CD4-positive, alpha-beta T cell treated with Interleukin-2 at 100 ng/mL for 4 hours (primary cell): ENCODE results near the gene DNAJA4.
"Not testable (repeated sequence)": the region's sequence is repeated elsewhere in the genome, so short reads cannot be mapped to it uniquely, and the experiment has no call there.

Experiments
- DNase-seq: peaks from one replicate; pipeline ENCODE4 v3.0.0-alpha.2; 2020; ENCODE audit warnings: low spot score

Gene DNAJA4

GRCh38 chr15:78244101-78244500 is 20.3 kb upstream of the DNAJA4 start:
- DNase-seq: no peak

- DNase-seq: no peak
Observed at GRCh38 chr15:78244893-78245292, 19.5 kb upstream of the DNAJA4 start.

- DNase-seq: not testable (repeated sequence)
Observed at GRCh38 chr15:78245392-78245791, 19.0 kb upstream of the DNAJA4 start.

- not testable (repeated sequence) for DNase-seq
Observed at GRCh38 chr15:78245976-78246620, 18.3 kb upstream of the DNAJA4 start.

DNA sequence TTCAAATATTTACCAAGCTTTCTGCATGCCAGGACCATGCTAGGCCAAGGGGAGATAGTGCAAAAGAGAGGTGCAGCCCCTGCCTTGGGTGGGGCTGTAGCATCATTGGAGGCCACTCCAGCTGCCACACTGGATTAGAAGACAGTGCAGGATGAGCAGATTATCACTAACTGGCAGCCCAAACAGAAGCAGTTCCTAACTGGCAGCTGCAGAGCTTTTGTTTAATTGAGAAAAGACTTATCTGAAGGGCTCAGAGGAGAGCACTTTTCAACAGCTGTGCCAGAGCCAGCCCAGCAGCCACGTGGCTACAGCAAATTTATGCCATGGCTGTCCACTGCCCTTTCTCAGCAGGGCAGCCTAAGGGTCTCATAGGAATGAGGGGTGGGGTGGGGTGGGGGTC is 16.5 kb upstream of the DNAJA4 start:
- DNase-seq: no peak

GRCh38 chr15:78249131-78249530 is 15.2 kb upstream of the DNAJA4 start:
- no peak for DNase-seq

- DNase-seq: no peak
Observed at GRCh38 chr15:78251136-78251535, 13.2 kb upstream of the DNAJA4 start.

DNA sequence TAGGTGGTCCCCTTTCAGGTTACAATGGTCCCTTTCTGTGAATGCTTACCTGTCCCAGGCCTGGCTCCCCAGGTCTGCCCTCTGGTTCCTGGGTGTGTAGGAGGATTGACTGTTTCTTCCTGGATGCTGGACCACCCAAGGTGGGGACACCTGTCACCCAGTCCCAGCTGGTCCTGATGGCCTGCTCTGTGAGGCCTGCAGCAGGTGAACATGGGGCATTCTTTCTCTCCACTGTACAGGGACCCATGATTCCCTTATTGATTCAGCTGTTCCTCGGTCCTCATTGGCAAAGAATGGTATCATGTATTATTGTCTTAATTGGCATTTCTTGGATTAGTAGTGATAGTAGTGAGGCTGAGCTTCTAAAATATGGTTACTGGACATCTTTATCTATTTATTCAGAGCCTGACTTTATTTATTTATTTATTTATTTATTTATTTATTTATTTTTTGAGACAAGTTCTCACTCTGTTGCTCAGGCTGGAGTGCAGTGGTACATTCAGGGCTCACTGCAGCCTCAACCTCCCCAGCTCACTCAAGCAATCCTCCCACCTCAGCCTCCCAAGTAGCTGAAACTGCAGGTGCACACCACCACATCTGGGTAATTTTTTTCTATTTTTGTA is 8.8 kb upstream of the DNAJA4 start:
- DNase-seq: no peak

DNA sequence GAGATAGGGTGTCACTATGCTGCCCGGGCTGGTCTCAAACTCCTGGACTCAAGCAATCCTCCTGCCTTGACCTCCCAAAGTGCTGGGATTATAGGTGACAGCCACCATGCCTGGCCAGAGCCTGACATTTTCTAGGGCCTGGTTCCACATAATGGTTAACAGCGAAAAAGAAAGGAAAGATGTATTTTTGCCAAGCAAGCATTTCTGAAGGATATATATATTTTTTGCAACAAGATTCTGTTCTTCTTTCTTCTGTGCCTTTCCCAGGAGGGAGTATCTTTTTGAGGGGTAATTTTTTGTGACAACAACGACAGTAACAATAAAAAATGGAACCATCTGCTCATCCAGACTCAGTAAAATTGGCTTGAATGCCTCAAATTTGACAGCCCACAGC is 8.3 kb upstream of the DNAJA4 start:
- no peak for DNase-seq

DNA sequence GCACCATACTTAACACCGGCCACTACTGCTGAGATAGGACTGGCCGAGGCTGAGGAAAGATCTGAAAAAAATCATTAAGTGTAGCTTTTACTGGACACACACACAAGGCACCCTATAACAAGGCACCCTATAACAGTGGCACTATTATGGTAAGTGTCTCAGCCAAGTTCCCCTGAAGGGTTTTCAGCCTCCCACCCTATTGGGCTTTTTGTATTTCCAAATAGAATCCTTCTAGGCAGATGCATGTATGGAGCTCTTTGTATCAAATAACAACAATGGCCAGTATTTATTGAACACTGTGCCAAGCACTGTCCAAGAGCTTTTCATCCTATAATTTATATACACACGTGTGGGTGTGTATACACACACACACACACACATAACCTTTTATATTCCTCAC is 6.7 kb upstream of the DNAJA4 start:
- DNase-seq: no peak

DNA sequence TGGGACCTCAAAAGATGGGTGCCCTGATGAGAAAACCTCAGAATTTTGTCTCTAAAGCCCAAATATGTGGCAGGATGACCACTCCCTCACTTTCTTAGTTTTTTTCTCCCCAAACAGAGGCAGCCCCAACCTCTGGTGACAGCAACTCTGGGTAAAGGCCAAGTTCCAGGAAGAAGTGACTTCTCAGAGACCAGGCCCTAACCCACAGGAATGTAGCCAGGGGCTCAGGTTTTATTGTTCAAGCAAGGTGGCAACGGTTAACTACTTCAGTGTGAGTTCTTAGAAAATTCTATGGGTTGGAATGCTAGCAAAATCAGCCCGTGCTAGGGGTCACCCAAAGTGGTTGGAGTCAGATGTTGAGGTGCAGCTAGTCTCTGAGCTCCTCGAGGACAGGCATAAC is 5.1 kb upstream of the DNAJA4 start:
- DNase-seq: no peak

- no peak for DNase-seq
Observed at GRCh38 chr15:78260489-78260888, 3.9 kb upstream of the DNAJA4 start.

DNA sequence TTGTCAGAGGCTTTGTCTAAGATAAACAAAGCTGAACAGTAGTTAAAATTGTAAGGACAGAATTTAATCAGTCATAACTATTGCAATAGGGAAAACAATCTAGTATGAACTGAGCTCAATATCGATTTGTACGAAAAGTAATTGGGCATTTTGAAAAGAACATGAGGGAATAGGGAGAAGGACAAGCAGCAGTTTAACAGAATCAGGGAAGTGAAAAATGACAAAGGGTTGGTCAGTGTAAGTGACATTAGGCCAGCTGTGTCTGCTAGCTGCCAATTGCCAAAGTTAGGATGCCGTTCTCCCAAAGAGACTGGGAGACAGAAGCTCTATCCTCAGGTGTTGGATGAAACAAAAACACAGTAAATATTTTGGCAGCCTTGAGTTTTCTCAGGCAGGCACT is 3.3 kb upstream of the DNAJA4 start:
- DNase-seq: no peak

GRCh38 chr15:78263351-78263781 is 996 bp upstream of the DNAJA4 start:
- DNase-seq: no peak

DNA sequence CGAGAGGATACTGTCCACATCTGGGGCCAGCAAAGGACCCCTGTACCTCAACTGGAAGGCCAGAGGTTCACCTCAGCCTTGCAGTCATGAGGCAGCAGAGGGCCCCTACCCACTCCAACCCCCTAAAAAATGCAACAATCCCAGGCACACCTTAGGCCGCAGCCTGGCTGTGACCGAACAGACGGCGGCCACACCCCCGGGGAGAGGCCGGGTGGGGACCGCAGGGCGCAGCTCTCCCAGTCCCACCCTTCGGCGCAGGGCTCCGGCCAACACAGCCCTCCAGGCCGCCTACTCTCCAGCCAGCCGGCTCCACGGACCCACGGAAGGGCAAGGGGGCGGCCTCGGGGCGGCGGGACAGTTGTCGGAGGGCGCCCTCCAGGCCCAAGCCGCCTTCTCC is 457 bp upstream of the DNAJA4 start:
- no peak for DNase-seq

- no peak for DNase-seq
Observed at GRCh38 chr15:78265137-78265460, 737 bp downstream of the DNAJA4 start.

- DNase-seq: no peak
Observed at GRCh38 chr15:78265752-78266224, 1.4 kb downstream of the DNAJA4 start.

GRCh38 chr15:78266229-78266628 is 1.9 kb downstream of the DNAJA4 start:
- DNase-seq: no peak

DNA sequence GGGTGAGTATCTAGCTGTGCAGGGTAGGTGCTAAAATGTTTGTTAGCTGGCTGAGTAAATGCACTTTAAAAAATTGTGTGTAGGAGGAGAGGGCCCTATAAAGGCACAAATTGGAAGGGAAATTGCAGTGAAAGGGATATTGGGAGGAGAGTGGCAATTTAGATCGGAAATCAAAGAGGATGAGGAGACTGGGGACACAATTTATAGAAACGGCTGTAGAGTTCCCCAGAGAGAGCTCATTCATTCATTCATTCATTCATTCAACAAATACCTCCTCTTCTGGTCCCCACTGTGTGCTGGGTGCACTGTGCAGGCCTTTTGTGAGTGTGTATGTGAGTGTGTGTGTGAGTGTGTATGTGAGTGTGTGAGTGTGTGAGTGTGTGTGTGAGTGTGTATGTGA is 2.4 kb downstream of the DNAJA4 start:
- DNase-seq: no peak

DNA sequence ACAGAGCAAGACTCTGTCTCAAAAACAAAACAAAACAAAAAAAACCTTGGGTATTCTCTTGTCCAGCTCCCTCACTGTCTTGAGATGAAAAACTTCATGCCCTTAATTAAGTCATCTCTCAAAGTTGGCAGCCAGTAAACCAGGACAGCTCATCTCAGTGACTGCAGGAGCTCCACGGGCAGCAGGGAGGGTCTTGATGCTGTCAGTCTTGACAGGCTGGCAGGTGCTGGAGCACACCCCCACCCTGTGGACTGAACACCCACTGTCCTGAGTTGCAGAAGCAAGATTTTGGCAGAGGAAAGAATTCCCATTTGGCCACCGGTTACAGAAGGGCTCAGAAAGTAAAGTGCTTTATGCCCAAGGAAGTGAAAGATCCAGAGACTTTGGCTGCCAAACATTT is 8.0 kb downstream of the DNAJA4 start:
- DNase-seq: no peak

DNA sequence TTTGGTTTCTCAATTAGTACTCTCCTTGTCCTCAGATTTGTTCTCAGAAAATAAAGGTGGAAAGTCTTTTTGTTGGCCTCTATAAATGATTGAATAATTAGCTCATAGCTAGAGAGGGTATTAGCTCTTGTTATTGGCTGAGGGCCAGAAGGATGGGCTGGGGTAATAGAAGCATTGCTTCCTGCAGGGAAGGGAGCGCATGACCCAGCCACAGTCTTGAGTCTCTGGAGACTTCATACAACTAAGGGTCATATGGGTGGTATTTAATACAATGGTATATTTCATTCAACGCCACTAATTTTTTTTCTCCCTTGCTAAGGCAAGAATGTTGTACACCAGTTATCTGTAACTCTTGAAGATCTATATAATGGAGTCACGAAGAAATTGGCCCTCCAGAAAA is 8.4 kb downstream of the DNAJA4 start:
- DNase-seq: no peak

- DNase-seq: no peak
Observed at GRCh38 chr15:78274994-78275393, 10.6 kb downstream of the DNAJA4 start.

DNA sequence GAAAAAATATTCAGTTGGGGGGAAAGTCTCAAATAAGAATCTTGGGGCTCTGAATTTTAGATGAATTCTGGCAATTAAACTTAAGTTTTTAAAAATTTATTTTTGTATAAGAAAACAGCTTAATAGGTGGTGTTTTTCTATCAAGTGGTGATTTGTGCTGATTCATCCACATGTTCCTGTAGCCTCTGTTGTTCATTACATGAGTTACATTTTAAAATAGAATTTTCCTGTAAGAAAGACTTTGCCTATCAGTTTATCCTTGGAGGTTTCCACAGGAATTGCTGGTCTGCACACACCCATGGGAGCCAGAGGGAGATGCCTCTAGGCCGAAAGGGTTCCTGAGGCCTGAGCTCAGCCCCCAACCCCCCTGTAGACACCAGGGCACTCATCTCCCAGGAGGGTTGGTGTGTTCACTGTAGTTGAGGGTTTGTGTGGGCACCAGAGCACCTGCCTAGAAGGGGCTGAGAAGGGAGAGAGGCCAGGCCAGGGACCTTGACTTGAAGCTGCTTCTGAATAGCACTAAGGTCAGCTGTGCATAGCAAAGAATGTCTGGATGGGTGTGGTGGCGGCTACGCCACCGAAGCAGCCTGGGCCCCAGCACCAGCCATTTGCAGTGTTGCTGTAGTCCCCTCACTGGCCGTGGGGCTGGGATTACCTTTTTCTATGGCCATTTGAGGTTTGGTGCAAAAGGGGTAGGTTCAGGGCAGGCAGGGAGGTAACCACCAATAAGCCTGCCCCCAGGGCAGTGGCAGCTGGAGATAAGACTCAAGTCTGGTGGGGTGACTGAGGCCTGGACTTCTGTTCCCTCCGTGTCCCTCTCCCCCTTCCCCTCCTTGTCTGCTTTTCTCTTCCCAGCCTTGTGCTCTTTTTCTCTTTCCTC is 11.9 kb downstream of the DNAJA4 start:
- no peak for DNase-seq
